Measurements from ENCODE around the gene PFKFB4.

PFKFB4 gene

GRCh38 chr3:48584836-48585235, 28.2 kb upstream of the PFKFB4 start:
- DNase-seq = no peak

- DNase-seq = no peak
Observed at GRCh38 chr3:48581621-48582481, 25.2 kb upstream of the PFKFB4 start.

- no peak for DNase-seq
Observed at GRCh38 chr3:48576647-48577046, 20.0 kb upstream of the PFKFB4 start.

GRCh38 chr3:48575366-48575765, 18.8 kb upstream of the PFKFB4 start:
- no peak for DNase-seq

- DNase-seq = no peak
Observed at GRCh38 chr3:48573973-48574585, 17.5 kb upstream of the PFKFB4 start.

- DNase-seq = no peak
Observed at GRCh38 chr3:48572517-48572916, 15.9 kb upstream of the PFKFB4 start.

GRCh38 chr3:48571938-48572337, 15.3 kb upstream of the PFKFB4 start:
- DNase-seq = no peak

- no peak for DNase-seq
Observed at GRCh38 chr3:48569808-48570450, 13.3 kb upstream of the PFKFB4 start.

GRCh38 chr3:48569400-48569799, 12.8 kb upstream of the PFKFB4 start:
- DNase-seq = no peak

- no peak for DNase-seq
Observed at GRCh38 chr3:48568476-48568875, 11.9 kb upstream of the PFKFB4 start.

GRCh38 chr3:48567500-48567899, 10.9 kb upstream of the PFKFB4 start:
- no peak for DNase-seq

- DNase-seq = no peak
Observed at GRCh38 chr3:48567090-48567489, 10.5 kb upstream of the PFKFB4 start.

GRCh38 chr3:48566401-48566760, 9.8 kb upstream of the PFKFB4 start:
- DNase-seq = no peak

GRCh38 chr3:48565591-48566400, 9.2 kb upstream of the PFKFB4 start:
- DNase-seq = no peak

- no peak for DNase-seq
Observed at GRCh38 chr3:48565186-48565585, 8.6 kb upstream of the PFKFB4 start.

GRCh38 chr3:48564667-48565066, 8.1 kb upstream of the PFKFB4 start:
- no peak for DNase-seq

- DNase-seq = no peak
Observed at GRCh38 chr3:48564022-48564421, 7.4 kb upstream of the PFKFB4 start.

GRCh38 chr3:48563382-48563918, 6.8 kb upstream of the PFKFB4 start, which contains the start of gene UCN2:
UCN2 (minus strand) TSS chr3:48563781; CDS start chr3:48563124, 657 bp downstream.
- no peak for DNase-seq

- DNase-seq = no peak
Observed at GRCh38 chr3:48562367-48563095, 5.9 kb upstream of the PFKFB4 start.

- DNase-seq = no peak
Observed at GRCh38 chr3:48561045-48561736, 4.6 kb upstream of the PFKFB4 start.

GRCh38 chr3:48560648-48561018, 4.0 kb upstream of the PFKFB4 start:
- DNase-seq = no peak
